Measurements from ENCODE around the gene SLC30A3. TPM values are rescaled to one million over a fixed set of nuclear protein-coding genes. Genes with fewer than 3 reads are reported as not detected.
"Not testable (repeated sequence)": the region's sequence is repeated elsewhere in the genome, so short reads cannot be mapped to it uniquely, and the experiment has no call there.

Gene SLC30A3
- total RNA-seq, 6 experiments from 2014 or later: not detected

GRCh38 chr2:27303093-27304025 lies 40.5 kb upstream of the SLC30A3 start:
- H3K27ac Mint-ChIP-seq: no peak overlapping the region
- no peaks in the 10 kb centered on the region for H3K4me1 Mint-ChIP-seq (ENCODE audit: low read depth)
- TF ChIP-seq, protein P1, sequence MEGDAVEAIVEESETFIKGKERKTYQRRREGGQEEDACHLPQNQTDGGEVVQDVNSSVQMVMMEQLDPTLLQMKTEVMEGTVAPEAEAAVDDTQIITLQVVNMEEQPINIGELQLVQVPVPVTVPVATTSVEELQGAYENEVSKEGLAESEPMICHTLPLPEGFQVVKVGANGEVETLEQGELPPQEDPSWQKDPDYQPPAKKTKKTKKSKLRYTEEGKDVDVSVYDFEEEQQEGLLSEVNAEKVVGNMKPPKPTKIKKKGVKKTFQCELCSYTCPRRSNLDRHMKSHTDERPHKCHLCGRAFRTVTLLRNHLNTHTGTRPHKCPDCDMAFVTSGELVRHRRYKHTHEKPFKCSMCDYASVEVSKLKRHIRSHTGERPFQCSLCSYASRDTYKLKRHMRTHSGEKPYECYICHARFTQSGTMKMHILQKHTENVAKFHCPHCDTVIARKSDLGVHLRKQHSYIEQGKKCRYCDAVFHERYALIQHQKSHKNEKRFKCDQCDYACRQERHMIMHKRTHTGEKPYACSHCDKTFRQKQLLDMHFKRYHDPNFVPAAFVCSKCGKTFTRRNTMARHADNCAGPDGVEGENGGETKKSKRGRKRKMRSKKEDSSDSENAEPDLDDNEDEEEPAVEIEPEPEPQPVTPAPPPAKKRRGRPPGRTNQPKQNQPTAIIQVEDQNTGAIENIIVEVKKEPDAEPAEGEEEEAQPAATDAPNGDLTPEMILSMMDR (IDR thresholded peaks at IDR 0.05): peak; percentile 94
- H3K9me3 Mint-ChIP-seq: no peaks in the 10 kb centered on the region
- peak overlapping the region; percentile 26; the same call in 1 of the 2 replicates for H3K4me3 Mint-ChIP-seq
- peaks cover 25% of the 10 kb centered on the region for H3K27me3 Mint-ChIP-seq (ENCODE audit: insufficient read depth)
- H3K36me3 Mint-ChIP-seq (ENCODE audit: low read depth): peaks cover under 1% of the 10 kb centered on the region; the same call in 1 of the 2 replicates
- DNase-seq: peak; percentile 52

DNA sequence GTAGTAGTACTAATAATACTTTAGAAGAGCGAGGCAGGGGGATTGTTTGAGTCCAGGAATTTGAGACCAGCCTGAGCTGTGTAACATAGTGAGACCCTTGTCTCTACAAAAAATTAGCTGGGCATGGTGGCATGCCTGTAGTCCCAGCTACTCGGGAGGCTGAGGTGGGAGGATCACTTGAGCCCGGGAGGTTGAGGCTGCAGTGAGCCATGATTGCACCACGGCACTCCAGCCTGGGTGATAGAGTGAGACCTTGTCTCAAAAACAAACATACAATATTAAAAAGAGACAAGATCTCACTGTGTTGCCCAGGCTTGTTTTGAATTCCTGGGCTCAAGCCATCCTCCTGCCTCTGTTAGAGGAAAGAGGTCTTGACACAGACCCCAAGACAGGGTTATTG lies 37.8 kb upstream of the SLC30A3 start:
- not testable (repeated sequence) for H3K9me3 Mint-ChIP-seq
- H3K27me3 Mint-ChIP-seq (ENCODE audit: insufficient read depth): peaks cover 24% of the 10 kb centered on the region

GRCh38 chr2:27298391-27299080 lies 35.7 kb upstream of the SLC30A3 start:
- H3K4me3 Mint-ChIP-seq: no peak overlapping the region
- TF ChIP-seq, protein P1 (IDR thresholded peaks at IDR 0.05): no peak
- no peak for DNase-seq
- no peak overlapping the region for H3K27ac Mint-ChIP-seq
- H3K4me1 Mint-ChIP-seq (ENCODE audit: low read depth): peaks cover 7% of the 10 kb centered on the region
- peaks cover 21% of the 10 kb centered on the region for H3K27me3 Mint-ChIP-seq (ENCODE audit: insufficient read depth)
- H3K9me3 Mint-ChIP-seq: no peaks in the 10 kb centered on the region
- H3K36me3 Mint-ChIP-seq (ENCODE audit: low read depth): no peaks in the 10 kb centered on the region

More for the DNA sequence above, 37.8 kb upstream of the SLC30A3 start:
- not testable (repeated sequence) for H3K4me3 Mint-ChIP-seq; H3K36me3 Mint-ChIP-seq (ENCODE audit: low read depth); H3K4me1 Mint-ChIP-seq (ENCODE audit: low read depth); H3K27ac Mint-ChIP-seq; DNase-seq

DNA sequence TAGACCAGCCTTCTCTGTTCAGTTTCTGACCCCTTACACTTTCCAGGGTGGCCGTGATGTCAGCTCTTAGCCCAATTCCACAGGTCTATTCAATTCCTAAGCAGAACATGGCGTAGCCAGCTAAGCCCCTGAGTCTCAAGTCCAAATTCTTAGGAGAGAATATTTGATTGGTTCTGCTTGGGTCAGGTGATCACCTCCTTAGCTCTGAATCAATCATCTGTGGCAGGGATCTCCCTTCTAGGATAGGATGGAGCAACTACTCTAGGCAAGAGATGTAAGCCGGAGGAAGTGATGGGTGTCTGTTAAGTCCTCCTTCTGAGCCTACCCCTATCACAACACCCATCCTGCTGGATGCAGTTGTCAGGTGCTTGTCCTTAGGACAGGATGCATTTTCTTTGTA lies 34.3 kb upstream of the SLC30A3 start:
- Mint-ChIP-seq H3K36me3 (ENCODE audit: low read depth) (no peaks in the 10 kb centered on the region), H3K4me1 (ENCODE audit: low read depth) (peaks cover 18% of the 10 kb centered on the region), H3K27ac (no peak overlapping the region), H3K9me3 (no peaks in the 10 kb centered on the region), H3K4me3 (no peak overlapping the region), H3K27me3 (ENCODE audit: insufficient read depth) (peaks cover 21% of the 10 kb centered on the region)
- DNase-seq: no peak
- TF ChIP-seq, protein P1 (IDR thresholded peaks at IDR 0.05): no peak

DNA sequence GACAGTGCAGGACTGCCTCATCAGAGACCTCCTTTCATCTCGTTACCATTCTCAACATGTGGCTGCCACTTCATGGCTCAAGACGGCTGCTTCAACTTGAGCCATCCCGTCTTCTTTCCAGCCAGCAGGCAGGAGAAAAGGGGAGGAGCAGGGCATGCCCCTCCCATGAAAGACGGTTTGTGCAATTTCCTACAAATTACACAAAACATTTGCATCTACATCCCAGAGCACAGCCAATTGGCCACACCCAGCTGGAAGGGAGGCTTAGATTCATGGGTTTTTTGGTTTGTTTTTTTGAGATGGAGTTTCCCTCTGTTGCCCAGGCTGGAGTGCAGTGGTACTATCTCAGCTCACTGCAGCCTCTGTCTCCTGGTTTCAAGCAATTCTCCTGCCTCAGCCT lies 33.6 kb upstream of the SLC30A3 start:
- H3K27ac Mint-ChIP-seq: no peak overlapping the region
- no peaks in the 10 kb centered on the region for H3K9me3 Mint-ChIP-seq
- DNase-seq: no peak
- TF ChIP-seq, protein P1 (IDR thresholded peaks at IDR 0.05): no peak
- H3K4me3 Mint-ChIP-seq: no peak overlapping the region
- peaks cover 27% of the 10 kb centered on the region for H3K27me3 Mint-ChIP-seq (ENCODE audit: insufficient read depth)
- H3K36me3 Mint-ChIP-seq (ENCODE audit: low read depth): no peaks in the 10 kb centered on the region
- peaks cover 18% of the 10 kb centered on the region for H3K4me1 Mint-ChIP-seq (ENCODE audit: low read depth)

GRCh38 chr2:27294928-27295327 lies 32.1 kb upstream of the SLC30A3 start:
- DNase-seq: no peak
- Mint-ChIP-seq H3K27ac (no peak overlapping the region), H3K27me3 (ENCODE audit: insufficient read depth) (peaks cover 28% of the 10 kb centered on the region), H3K36me3 (ENCODE audit: low read depth) (no peaks in the 10 kb centered on the region), H3K4me1 (ENCODE audit: low read depth) (peaks cover 18% of the 10 kb centered on the region), H3K4me3 (no peak overlapping the region), H3K9me3 (no peaks in the 10 kb centered on the region)
- TF ChIP-seq, protein P1 (IDR thresholded peaks at IDR 0.05): no peak

Data from HFFc6 (cell line).